SK-N-SH (cell line): ENCODE data around the gene KRTAP4-9.

ENCODE experiments used
- FOXM1 ChIP-seq: IDR thresholded peaks from 2 replicates; pipeline ENCODE4 v1.4.0; 2012; ENCODE audit warnings: low read depth, mild to moderate bottlenecking
- GABPA ChIP-seq: IDR thresholded peaks from 2 replicates; pipeline ENCODE4 v1.4.0; 2012; ENCODE audit warnings: low read depth, mild to moderate bottlenecking
- MXI1 ChIP-seq: IDR thresholded peaks from 2 replicates; pipeline ENCODE4 v1.6.1; 2012; ENCODE audit warnings: mild to moderate bottlenecking, low read depth, low read length, improper control_type of control experiment
- POLR2AphosphoS5 ChIP-seq: IDR thresholded peaks from 2 replicates; pipeline ENCODE4 v1.6.1; 2012; ENCODE audit warnings: low read depth, low read length
- RAD21 ChIP-seq: IDR thresholded peaks from 2 replicates; pipeline ENCODE4 v1.6.1; 2012; ENCODE audit warnings: mild to moderate bottlenecking, low read length
- RFX5 ChIP-seq: IDR thresholded peaks from 2 replicates; pipeline ENCODE4 v1.6.1; 2012; ENCODE audit warnings: mild to moderate bottlenecking, improper control_type of control experiment, low read length
- TAF1 ChIP-seq: IDR thresholded peaks from 2 replicates; pipeline ENCODE4 v1.6.1; 2012; ENCODE audit warnings: low read depth, mild to moderate bottlenecking, low read length, moderate library complexity, borderline replicate concordance
- TEAD4 ChIP-seq: IDR thresholded peaks from 2 replicates; pipeline ENCODE4 v1.4.0; 2012; ENCODE audit warnings: mild to moderate bottlenecking, borderline replicate concordance; ENCODE audit not compliant: insufficient read depth
- TF ChIP-seq, protein P1 (sequence below): fragments of 200-600 bp; sonication (generic); IDR thresholded peaks from 2 replicates; pipeline ENCODE4 v1.6.1; 2017; ENCODE audit warnings: antibody characterized with exemption, mild to moderate bottlenecking, moderate library complexity
- TF ChIP-seq, protein P2 (sequence below): IDR thresholded peaks from 2 replicates; pipeline ENCODE4 v1.4.0; 2012; ENCODE audit warnings: low read depth, borderline replicate concordance
- TF ChIP-seq, protein P3 (sequence below): IDR thresholded peaks from 2 replicates; pipeline ENCODE4 v1.6.1; 2012; ENCODE audit warnings: mild to moderate bottlenecking, low read depth, low read length, moderate library complexity
- TF ChIP-seq, protein P4 (sequence below): fragments of 150-350 bp; IDR thresholded peaks from 2 replicates; pipeline ENCODE4 v1.6.1; 2016; ENCODE audit warnings: mild to moderate bottlenecking, low read depth, low read length
- TF ChIP-seq, protein P5 (sequence below): IDR thresholded peaks from 2 replicates; pipeline ENCODE4; 2012

DNA sequence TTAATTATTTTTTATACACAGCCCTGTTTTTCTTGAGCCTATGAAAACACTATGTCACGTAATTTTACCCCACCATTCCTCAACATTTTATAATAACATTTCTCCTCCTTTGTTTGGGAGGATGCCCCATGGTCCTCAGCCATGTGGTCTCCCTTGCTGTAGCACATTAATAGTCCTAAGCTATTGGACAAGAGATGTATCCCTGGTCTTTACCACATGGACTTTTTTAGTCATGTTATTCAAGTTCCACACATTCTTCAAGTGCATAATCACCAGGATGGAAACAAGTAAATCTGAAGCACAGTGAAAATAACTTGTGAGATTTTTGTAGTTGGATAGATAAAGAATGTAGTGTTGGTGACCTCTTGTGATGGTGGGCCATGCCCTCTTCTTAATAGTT is 43.2 kb upstream of the KRTAP4-9 start:
- TF ChIP-seq, protein P1, sequence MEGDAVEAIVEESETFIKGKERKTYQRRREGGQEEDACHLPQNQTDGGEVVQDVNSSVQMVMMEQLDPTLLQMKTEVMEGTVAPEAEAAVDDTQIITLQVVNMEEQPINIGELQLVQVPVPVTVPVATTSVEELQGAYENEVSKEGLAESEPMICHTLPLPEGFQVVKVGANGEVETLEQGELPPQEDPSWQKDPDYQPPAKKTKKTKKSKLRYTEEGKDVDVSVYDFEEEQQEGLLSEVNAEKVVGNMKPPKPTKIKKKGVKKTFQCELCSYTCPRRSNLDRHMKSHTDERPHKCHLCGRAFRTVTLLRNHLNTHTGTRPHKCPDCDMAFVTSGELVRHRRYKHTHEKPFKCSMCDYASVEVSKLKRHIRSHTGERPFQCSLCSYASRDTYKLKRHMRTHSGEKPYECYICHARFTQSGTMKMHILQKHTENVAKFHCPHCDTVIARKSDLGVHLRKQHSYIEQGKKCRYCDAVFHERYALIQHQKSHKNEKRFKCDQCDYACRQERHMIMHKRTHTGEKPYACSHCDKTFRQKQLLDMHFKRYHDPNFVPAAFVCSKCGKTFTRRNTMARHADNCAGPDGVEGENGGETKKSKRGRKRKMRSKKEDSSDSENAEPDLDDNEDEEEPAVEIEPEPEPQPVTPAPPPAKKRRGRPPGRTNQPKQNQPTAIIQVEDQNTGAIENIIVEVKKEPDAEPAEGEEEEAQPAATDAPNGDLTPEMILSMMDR, result peak; percentile 30
- TF ChIP-seq RFX5 (no peak), GABPA (no peak), MXI1 (no peak), POLR2AphosphoS5 (no peak), TEAD4 (0 out of 2 replicates have a peak, but pooled peaks have one; percentile 47), RAD21 (no peak), TAF1 (no peak), FOXM1 (no peak)
- TF ChIP-seq, protein P2, sequence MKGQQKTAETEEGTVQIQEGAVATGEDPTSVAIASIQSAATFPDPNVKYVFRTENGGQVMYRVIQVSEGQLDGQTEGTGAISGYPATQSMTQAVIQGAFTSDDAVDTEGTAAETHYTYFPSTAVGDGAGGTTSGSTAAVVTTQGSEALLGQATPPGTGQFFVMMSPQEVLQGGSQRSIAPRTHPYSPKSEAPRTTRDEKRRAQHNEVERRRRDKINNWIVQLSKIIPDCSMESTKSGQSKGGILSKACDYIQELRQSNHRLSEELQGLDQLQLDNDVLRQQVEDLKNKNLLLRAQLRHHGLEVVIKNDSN, result no peak
- TF ChIP-seq, protein P3, sequence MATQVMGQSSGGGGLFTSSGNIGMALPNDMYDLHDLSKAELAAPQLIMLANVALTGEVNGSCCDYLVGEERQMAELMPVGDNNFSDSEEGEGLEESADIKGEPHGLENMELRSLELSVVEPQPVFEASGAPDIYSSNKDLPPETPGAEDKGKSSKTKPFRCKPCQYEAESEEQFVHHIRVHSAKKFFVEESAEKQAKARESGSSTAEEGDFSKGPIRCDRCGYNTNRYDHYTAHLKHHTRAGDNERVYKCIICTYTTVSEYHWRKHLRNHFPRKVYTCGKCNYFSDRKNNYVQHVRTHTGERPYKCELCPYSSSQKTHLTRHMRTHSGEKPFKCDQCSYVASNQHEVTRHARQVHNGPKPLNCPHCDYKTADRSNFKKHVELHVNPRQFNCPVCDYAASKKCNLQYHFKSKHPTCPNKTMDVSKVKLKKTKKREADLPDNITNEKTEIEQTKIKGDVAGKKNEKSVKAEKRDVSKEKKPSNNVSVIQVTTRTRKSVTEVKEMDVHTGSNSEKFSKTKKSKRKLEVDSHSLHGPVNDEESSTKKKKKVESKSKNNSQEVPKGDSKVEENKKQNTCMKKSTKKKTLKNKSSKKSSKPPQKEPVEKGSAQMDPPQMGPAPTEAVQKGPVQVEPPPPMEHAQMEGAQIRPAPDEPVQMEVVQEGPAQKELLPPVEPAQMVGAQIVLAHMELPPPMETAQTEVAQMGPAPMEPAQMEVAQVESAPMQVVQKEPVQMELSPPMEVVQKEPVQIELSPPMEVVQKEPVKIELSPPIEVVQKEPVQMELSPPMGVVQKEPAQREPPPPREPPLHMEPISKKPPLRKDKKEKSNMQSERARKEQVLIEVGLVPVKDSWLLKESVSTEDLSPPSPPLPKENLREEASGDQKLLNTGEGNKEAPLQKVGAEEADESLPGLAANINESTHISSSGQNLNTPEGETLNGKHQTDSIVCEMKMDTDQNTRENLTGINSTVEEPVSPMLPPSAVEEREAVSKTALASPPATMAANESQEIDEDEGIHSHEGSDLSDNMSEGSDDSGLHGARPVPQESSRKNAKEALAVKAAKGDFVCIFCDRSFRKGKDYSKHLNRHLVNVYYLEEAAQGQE, result no peak
- TF ChIP-seq, protein P4, sequence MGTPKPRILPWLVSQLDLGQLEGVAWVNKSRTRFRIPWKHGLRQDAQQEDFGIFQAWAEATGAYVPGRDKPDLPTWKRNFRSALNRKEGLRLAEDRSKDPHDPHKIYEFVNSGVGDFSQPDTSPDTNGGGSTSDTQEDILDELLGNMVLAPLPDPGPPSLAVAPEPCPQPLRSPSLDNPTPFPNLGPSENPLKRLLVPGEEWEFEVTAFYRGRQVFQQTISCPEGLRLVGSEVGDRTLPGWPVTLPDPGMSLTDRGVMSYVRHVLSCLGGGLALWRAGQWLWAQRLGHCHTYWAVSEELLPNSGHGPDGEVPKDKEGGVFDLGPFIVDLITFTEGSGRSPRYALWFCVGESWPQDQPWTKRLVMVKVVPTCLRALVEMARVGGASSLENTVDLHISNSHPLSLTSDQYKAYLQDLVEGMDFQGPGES, result no peak
- TF ChIP-seq, protein P5, sequence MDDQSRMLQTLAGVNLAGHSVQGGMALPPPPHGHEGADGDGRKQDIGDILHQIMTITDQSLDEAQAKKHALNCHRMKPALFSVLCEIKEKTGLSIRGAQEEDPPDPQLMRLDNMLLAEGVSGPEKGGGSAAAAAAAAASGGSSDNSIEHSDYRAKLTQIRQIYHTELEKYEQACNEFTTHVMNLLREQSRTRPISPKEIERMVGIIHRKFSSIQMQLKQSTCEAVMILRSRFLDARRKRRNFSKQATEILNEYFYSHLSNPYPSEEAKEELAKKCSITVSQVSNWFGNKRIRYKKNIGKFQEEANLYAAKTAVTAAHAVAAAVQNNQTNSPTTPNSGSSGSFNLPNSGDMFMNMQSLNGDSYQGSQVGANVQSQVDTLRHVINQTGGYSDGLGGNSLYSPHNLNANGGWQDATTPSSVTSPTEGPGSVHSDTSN, result no peak
